Mesendoderm (in vitro differentiated cells): ENCODE results near the gene NIPBL.

ENCODE experiments used
- DNase-seq: peaks from one replicate; pipeline ENCODE4 v3.0.0; 2013
- H2AK5ac ChIP-seq: 2 replicates; pipeline ENCODE4 v1.6.1; 2013; ENCODE audit warnings: low read length, inconsistent platforms
- H2BK120ac ChIP-seq: 2 replicates; pipeline ENCODE4 v1.6.1; 2013; ENCODE audit warnings: low read depth, mild to moderate bottlenecking, low read length, moderate library complexity, mixed read lengths
- H2BK15ac ChIP-seq: replicated peaks from 2 replicates; pipeline ENCODE4 v1.6.1; 2013; ENCODE audit warnings: low read depth, mild to moderate bottlenecking, moderate library complexity
- H2BK5ac ChIP-seq: 2 replicates; pipeline ENCODE4 v1.6.1; 2013; ENCODE audit warnings: low read length, inconsistent platforms
- H3K18ac ChIP-seq: 2 replicates; pipeline ENCODE4 v1.6.1; 2013; ENCODE audit warnings: mild to moderate bottlenecking, low read length, mixed read lengths
- H3K23ac ChIP-seq: one replicate; pipeline ENCODE4 v1.6.1; 2013; ENCODE audit warnings: low read length
- H3K27ac ChIP-seq: 2 replicates; pipeline ENCODE4 v1.5.1; 2013; ENCODE audit warnings: low read depth, mild to moderate bottlenecking, inconsistent platforms, low read length, moderate library complexity
- H3K27me3 ChIP-seq: 2 replicates; pipeline ENCODE4 v1.6.1; 2013; ENCODE audit warnings: low read length, control low read depth, mild to moderate bottlenecking, inconsistent platforms; ENCODE audit not compliant: insufficient read depth, poor library complexity
- H3K36me3 ChIP-seq: 2 replicates; pipeline ENCODE4 v1.6.1; 2013; ENCODE audit warnings: low read length, inconsistent platforms; ENCODE audit not compliant: control insufficient read depth, insufficient read depth
- H3K4ac ChIP-seq: one replicate; pipeline ENCODE4 v1.6.1; 2013; ENCODE audit warnings: low read depth, mild to moderate bottlenecking, low read length, moderate library complexity
- H3K4me1 ChIP-seq: 2 replicates; pipeline ENCODE4 v1.6.1; 2013; ENCODE audit warnings: low read depth, low read length, inconsistent platforms; ENCODE audit not compliant: control insufficient read depth
- H3K4me2 ChIP-seq: 2 replicates; pipeline ENCODE4 v1.6.1; 2013; ENCODE audit warnings: low read length
- H3K4me3 ChIP-seq: 2 replicates; pipeline ENCODE4 v1.5.1; 2013; ENCODE audit warnings: mild to moderate bottlenecking, low read length
- H3K56ac ChIP-seq: one replicate; pipeline ENCODE4 v1.6.1; 2013; ENCODE audit warnings: low read length
- H3K79me1 ChIP-seq: 2 replicates; pipeline ENCODE4 v1.6.1; 2013; ENCODE audit warnings: low read length, inconsistent platforms
- H3K79me2 ChIP-seq: 2 replicates; pipeline ENCODE4 v1.6.1; 2013; ENCODE audit warnings: mild to moderate bottlenecking, low read length; ENCODE audit not compliant: control insufficient read depth, insufficient read depth
- H3K9ac ChIP-seq: 2 replicates; pipeline ENCODE4 v1.6.1; 2013; ENCODE audit warnings: low read length, inconsistent platforms
- H4K5ac ChIP-seq: one replicate; pipeline ENCODE4 v1.6.1; 2013; ENCODE audit warnings: low read length
- H4K8ac ChIP-seq: one replicate; pipeline ENCODE4 v1.6.1; 2013; ENCODE audit warnings: low read depth, mild to moderate bottlenecking, control low read depth, low read length, moderate library complexity
- WGBS: extraction: QIAGEN DNeasy Blood & Tissue Kit; methylation state at CpG from one replicate; pipeline ENCODE4 v1.1.7; 2013; ENCODE audit warnings: low lambda C conversion rate, missing lambda C conversion rate; ENCODE audit not compliant: insufficient coverage; ENCODE audit errors: extremely low coverage; 5-methylcytosine and 5-hydroxymethylcytosine counted together

The NIPBL gene

GRCh38 chr5:36855141-36855495 is 21.5 kb upstream of the NIPBL start:
- Histone ChIP-seq H3K56ac (no peak overlapping the region), H3K27ac (no peak overlapping the region), H4K8ac (no peak overlapping the region), H4K5ac (no peak overlapping the region), H3K36me3 (no peaks in the 10 kb centered on the region), H3K4ac (no peak overlapping the region), H2BK15ac (no peak overlapping the region), H3K23ac (no peak overlapping the region), H3K9ac (no peak overlapping the region), H2BK120ac (no peak overlapping the region), H3K79me2 (no peaks in the 10 kb centered on the region), H2BK5ac (no peak overlapping the region), H3K18ac (no peak overlapping the region), H3K27me3 (no peaks in the 10 kb centered on the region), H3K4me2 (no peak overlapping the region), H3K79me1 (no peaks in the 10 kb centered on the region), H2AK5ac (no peak overlapping the region), H3K4me3 (no peak overlapping the region), H3K4me1 (no peaks in the 10 kb centered on the region)
- WGBS: no CpG with 5 or more reads among the region's 10 CpGs
- DNase-seq: no peak

- Histone ChIP-seq H3K27ac (no peak overlapping the region), H3K36me3 (no peaks in the 10 kb centered on the region), H3K27me3 (no peaks in the 10 kb centered on the region), H3K4ac (no peak overlapping the region), H2BK15ac (no peak overlapping the region), H3K79me1 (no peaks in the 10 kb centered on the region), H3K79me2 (no peaks in the 10 kb centered on the region), H3K9ac (no peak overlapping the region), H4K8ac (no peak overlapping the region), H2AK5ac (no peak overlapping the region), H3K56ac (no peak overlapping the region), H4K5ac (no peak overlapping the region), H3K18ac (no peak overlapping the region), H3K23ac (no peak overlapping the region), H3K4me1 (no peaks in the 10 kb centered on the region), H2BK120ac (no peak overlapping the region), H3K4me3 (no peak overlapping the region), H3K4me2 (no peak overlapping the region), H2BK5ac (no peak overlapping the region)
- WGBS: no CpG with 5 or more reads among the region's 1 CpG
- no peak for DNase-seq
Measured at GRCh38 chr5:36861871-36862270, 14.7 kb upstream of the NIPBL start.

- Histone ChIP-seq H3K18ac (no peak overlapping the region), H3K4me3 (no peak overlapping the region), H3K9ac (no peak overlapping the region), H2BK15ac (no peak overlapping the region), H3K79me1 (peaks cover 2% of the 10 kb centered on the region), H4K5ac (no peak overlapping the region), H2AK5ac (no peak overlapping the region), H3K23ac (no peak overlapping the region), H3K79me2 (peaks cover 16% of the 10 kb centered on the region), H3K36me3 (no peaks in the 10 kb centered on the region), H3K4me1 (peaks cover 3% of the 10 kb centered on the region), H2BK5ac (no peak overlapping the region), H3K27ac (no peak overlapping the region), H3K4ac (no peak overlapping the region), H3K56ac (no peak overlapping the region), H3K4me2 (no peak overlapping the region), H2BK120ac (no peak overlapping the region), H3K27me3 (no peaks in the 10 kb centered on the region), H4K8ac (no peak overlapping the region)
- no CpG with 5 or more reads among the region's 2 CpGs for WGBS
- DNase-seq: peak; percentile 81
Measured at GRCh38 chr5:36870399-36871040, 6.0 kb upstream of the NIPBL start.

GRCh38 chr5:36874465-36874864 is 2.1 kb upstream of the NIPBL start:
- H3K79me1 ChIP-seq: peaks cover 2% of the 10 kb centered on the region
- H3K4ac ChIP-seq: no peak overlapping the region
- no peak overlapping the region for H4K5ac ChIP-seq
- H2BK120ac ChIP-seq: no peak overlapping the region
- H3K4me1 ChIP-seq: peaks cover 3% of the 10 kb centered on the region
- WGBS: no CpG with 5 or more reads among the region's 3 CpGs
- peak overlapping the region; percentile 52 for H3K9ac ChIP-seq
- no peak overlapping the region for H3K23ac ChIP-seq
- H2BK5ac ChIP-seq: no peak overlapping the region
- no peak overlapping the region for H2BK15ac ChIP-seq
- H3K79me2 ChIP-seq: peaks cover 32% of the 10 kb centered on the region
- H2AK5ac ChIP-seq: no peak overlapping the region
- no peaks in the 10 kb centered on the region for H3K36me3 ChIP-seq
- no peak overlapping the region for H4K8ac ChIP-seq
- H3K18ac ChIP-seq: no peak overlapping the region
- DNase-seq: no peak
- H3K4me3 ChIP-seq: peak overlapping the region; percentile 1
- H3K4me2 ChIP-seq: peak overlapping the region; percentile 53
- no peak overlapping the region for H3K27ac ChIP-seq
- no peaks in the 10 kb centered on the region for H3K27me3 ChIP-seq
- no peak overlapping the region for H3K56ac ChIP-seq

GRCh38 chr5:36875051-36875789 is 1.3 kb upstream of the NIPBL start:
- no peak overlapping the region for H3K18ac ChIP-seq
- H4K5ac ChIP-seq: no peak overlapping the region
- peak overlapping the region; percentile 95 for H3K27ac ChIP-seq
- no peak overlapping the region for H2BK15ac ChIP-seq
- no CpG with 5 or more reads among the region's 26 CpGs for WGBS
- no peak overlapping the region for H4K8ac ChIP-seq
- peak; percentile 78 for DNase-seq
- peak overlapping the region; percentile 86 for H3K56ac ChIP-seq
- peak overlapping the region; percentile 97 for H3K9ac ChIP-seq
- H3K4me2 ChIP-seq: peak overlapping the region; percentile 36
- peak overlapping the region; percentile 98 for H3K4me3 ChIP-seq
- peaks cover 3% of the 10 kb centered on the region for H3K4me1 ChIP-seq
- no peak overlapping the region for H3K23ac ChIP-seq
- H2BK120ac ChIP-seq: no peak overlapping the region
- H3K4ac ChIP-seq: no peak overlapping the region
- no peaks in the 10 kb centered on the region for H3K27me3 ChIP-seq
- no peak overlapping the region for H2AK5ac ChIP-seq
- peaks cover 32% of the 10 kb centered on the region for H3K79me2 ChIP-seq
- no peak overlapping the region for H2BK5ac ChIP-seq
- H3K79me1 ChIP-seq: peaks cover 2% of the 10 kb centered on the region
- H3K36me3 ChIP-seq: no peaks in the 10 kb centered on the region
